Measurements from ENCODE around the gene WDR6.

GRCh38 chr3:48960841-48961413 is 46.3 kb upstream of the WDR6 start:
- TF ChIP-seq, protein P1, sequence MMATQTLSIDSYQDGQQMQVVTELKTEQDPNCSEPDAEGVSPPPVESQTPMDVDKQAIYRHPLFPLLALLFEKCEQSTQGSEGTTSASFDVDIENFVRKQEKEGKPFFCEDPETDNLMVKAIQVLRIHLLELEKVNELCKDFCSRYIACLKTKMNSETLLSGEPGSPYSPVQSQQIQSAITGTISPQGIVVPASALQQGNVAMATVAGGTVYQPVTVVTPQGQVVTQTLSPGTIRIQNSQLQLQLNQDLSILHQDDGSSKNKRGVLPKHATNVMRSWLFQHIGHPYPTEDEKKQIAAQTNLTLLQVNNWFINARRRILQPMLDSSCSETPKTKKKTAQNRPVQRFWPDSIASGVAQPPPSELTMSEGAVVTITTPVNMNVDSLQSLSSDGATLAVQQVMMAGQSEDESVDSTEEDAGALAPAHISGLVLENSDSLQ (IDR thresholded peaks at IDR 0.05): no peak
- TF ChIP-seq FOXM1 (IDR thresholded peaks at IDR 0.05; ENCODE audit: borderline replicate concordance): no peak
- no peak for TF ChIP-seq HDGF (IDR thresholded peaks at IDR 0.05; ENCODE audit: borderline replicate concordance)
- TF ChIP-seq SP1 (IDR thresholded peaks at IDR 0.05): no peak
- TF ChIP-seq TARDBP (IDR thresholded peaks at IDR 0.05): no peak
- TF ChIP-seq BHLHE40 (IDR thresholded peaks at IDR 0.05; ENCODE audit: borderline replicate concordance): no peak
- TF ChIP-seq LEF1 (IDR thresholded peaks at IDR 0.05; ENCODE audit: borderline replicate concordance): no peak
- no peak for TF ChIP-seq FOXK2 (IDR thresholded peaks at IDR 0.05)

Measured in HEK293T (cell line).